GM12891 (cell line): ENCODE results near the gene UNC5C.

Source experiments
- PAX5 ChIP-seq: IDR thresholded peaks from 2 replicates; pipeline ENCODE4 v1.6.1; 2011; ENCODE audit warnings: low read length, moderate library complexity, mild to moderate bottlenecking; ENCODE audit not compliant: insufficient read depth, severe bottlenecking
- POLR2A ChIP-seq: IDR thresholded peaks from 2 replicates; pipeline ENCODE4 v1.6.1; 2011; ENCODE audit warnings: low read depth, low read length, control low read depth
- POLR2AphosphoS5 ChIP-seq: IDR thresholded peaks from 2 replicates; pipeline ENCODE4 v1.6.1; 2011; ENCODE audit warnings: low read depth, low read length, control low read depth

DNA sequence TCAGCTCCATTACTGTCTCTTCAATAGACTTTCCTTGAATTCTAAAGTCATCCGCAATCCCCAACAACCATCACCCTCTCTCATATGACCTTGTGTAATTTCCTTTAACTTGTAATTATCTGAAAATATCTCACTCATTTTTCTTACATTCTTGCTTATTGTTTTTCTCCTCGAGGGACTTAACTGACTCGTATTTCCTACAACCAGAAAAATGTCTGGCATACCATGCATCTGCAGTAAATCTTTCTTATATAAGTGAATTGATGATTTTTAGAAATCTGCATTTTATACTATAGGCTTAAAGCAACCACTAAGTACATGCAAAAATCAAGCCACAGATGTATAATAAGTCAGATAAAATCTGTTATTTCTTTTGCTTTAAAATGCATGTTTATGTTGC lies 276.7 kb downstream of the UNC5C start:
- TF ChIP-seq POLR2AphosphoS5 (no peak), POLR2A (no peak), PAX5 (no peak)
